Heart left ventricle (tissue), 13 donors: Measurements from ENCODE around the gene PTPRD.

Source experiments
- POLR2A ChIP-seq, 2 donors: fragments of 450-650 bp; IDR thresholded peaks; one replicate each; pipeline ENCODE4 v1.6.1; 2017; ENCODE audit warnings: antibody characterized with exemption in 2 of 2, mild to moderate bottlenecking in 2 of 2, moderate library complexity in 2 of 2
- TF ChIP-seq, protein P1 (sequence below), 12 donors: fragments of 200-600 bp; sonication (generic) in 4 of 12; IDR thresholded peaks; one replicate each; pipeline versions ENCODE4 v1.5.0 to v1.8.0; 2018 to 2022; ENCODE audit warnings: antibody characterized with exemption in 12 of 12, mild to moderate bottlenecking in 5 of 12
- donor health status: ischemic (EF 13 %, LVEDD 7.1; RV severe dilation, severe dysfunction).
- donor health status: DM: no; HTN: yes; CAD: no.
- donor health status: DM: no; HTN: no; CAD: no.
- donor health status: ischemic (EF 25% LVEDD 6.9; RV normal size, moderate dysfunction).
- donor health status: ischemic (EF 25% LVEDD 5.7; RV mildly dilated, moderate dysfunction).
- donor health status: ischemic (EF 35%, LVEDD 5.7; RV mildly dilated, moderate dysfunction).
- donor health status: nonischemic (EF 11% LVEDD 7.7; RV severe dilation, severe dysfunction).
- donor health status: DM: yes; HTN: yes; CAD: no.
- donor health status: PGD.
- donor health status: ischemic (EF 29% LVEDD 5.4; RV normal size, mild dysfunction).
- donor health status: nonischemic (EF 23%, LVEDD 6.1; RV moderate dilation, normal function).

DNA sequence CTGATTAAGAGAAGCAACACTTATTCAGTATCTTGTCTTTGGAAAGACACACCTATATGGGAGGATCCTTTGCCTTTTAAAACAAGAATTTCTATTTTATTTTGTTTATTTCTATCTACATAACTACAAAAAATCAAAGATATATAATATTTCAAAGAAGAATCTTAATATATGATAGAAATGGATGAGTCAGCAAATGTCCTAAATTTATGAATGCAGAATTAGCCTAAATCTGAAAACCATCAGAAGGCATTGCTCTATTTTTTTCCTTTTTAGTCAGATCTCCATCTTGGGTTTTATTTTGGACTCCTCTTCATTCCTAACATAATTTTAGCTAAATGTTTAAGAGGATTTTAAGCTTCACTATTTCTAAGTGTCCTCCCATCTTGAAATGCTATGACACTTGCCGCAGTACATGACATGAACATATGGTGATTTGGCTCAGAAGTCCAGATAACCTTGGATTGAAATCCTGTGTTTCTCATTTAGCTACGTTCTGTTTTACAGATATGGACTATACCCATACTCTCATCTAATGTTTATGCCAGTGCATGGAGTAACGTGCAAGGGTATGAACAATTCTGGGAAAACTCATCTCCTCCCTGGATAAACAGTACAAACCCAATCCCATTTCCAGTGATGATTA, 1490.4 kb downstream of the PTPRD start:
- TF ChIP-seq, protein P1, sequence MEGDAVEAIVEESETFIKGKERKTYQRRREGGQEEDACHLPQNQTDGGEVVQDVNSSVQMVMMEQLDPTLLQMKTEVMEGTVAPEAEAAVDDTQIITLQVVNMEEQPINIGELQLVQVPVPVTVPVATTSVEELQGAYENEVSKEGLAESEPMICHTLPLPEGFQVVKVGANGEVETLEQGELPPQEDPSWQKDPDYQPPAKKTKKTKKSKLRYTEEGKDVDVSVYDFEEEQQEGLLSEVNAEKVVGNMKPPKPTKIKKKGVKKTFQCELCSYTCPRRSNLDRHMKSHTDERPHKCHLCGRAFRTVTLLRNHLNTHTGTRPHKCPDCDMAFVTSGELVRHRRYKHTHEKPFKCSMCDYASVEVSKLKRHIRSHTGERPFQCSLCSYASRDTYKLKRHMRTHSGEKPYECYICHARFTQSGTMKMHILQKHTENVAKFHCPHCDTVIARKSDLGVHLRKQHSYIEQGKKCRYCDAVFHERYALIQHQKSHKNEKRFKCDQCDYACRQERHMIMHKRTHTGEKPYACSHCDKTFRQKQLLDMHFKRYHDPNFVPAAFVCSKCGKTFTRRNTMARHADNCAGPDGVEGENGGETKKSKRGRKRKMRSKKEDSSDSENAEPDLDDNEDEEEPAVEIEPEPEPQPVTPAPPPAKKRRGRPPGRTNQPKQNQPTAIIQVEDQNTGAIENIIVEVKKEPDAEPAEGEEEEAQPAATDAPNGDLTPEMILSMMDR (IDR thresholded peaks at IDR 0.05): no peak
- no peak for TF ChIP-seq POLR2A (IDR thresholded peaks at IDR 0.05)
